ENCODE results near the gene TMEM208. TPM values are rescaled to one million over a fixed set of nuclear protein-coding genes. Genes with fewer than 3 reads are reported as not detected.

TMEM208 gene
- total and polyA plus RNA-seq, 2 of the 13 experiments (the other 11 are each of a cell fraction or from before 2014, with no cell fraction given): 58.8 to 72.9 TPM

DNA sequence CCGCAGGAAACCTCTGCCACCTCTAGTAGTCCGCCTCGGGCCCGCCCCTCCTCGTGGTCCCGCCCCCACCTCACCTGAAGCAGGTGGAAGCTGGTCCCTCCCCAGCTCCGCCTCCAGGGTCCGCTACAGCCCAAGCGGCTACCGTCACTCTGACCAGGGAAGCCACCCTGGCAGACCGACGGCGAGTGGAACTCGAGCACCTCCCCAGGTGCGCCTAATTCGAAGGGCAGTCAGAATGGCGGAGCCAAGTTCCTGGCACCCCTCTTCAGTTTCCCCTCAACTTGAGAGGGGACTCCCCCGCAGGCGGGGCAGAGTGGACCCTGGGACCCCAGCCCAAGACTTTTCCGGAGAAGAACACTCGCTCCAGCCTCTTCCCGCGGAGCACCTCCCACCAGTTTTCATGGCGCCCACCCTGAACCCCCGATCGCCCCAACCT is 19.8 kb downstream of the TMEM208 start (continued):
- TF ChIP-seq THAP7 (CRISPR knock-in tag; IDR thresholded peaks at IDR 0.05) (0 out of 2 replicates have a peak, but pooled peaks have one; percentile 39), ZFP82 (CRISPR knock-in tag; IDR thresholded peaks at IDR 0.05; ENCODE audit: borderline replicate concordance) (0 out of 2 replicates have a peak, but pooled peaks have one; percentile 5), KAT7 (CRISPR knock-in tag; IDR thresholded peaks at IDR 0.05; ENCODE audit: borderline replicate concordance) (peak; percentile 54; the same call in 1 of the 2 replicates), ZNF678 (CRISPR knock-in tag; IDR thresholded peaks at IDR 0.05) (peak; percentile 62; the same call in 1 of the 2 replicates), TEAD3 (CRISPR knock-in tag; optimal IDR thresholded peaks at IDR 0.05; ENCODE audit: borderline replicate concordance) (peak; percentile 30), ATF6 (CRISPR knock-in tag; conservative IDR thresholded peaks at IDR 0.05) (0 out of 2 replicates have a peak, but pooled peaks have one; percentile 26), ELF1 (CRISPR knock-in tag; IDR thresholded peaks at IDR 0.05) (0 out of 2 replicates have a peak, but pooled peaks have one; percentile 16), ZNF230 (CRISPR knock-in tag; IDR thresholded peaks at IDR 0.05) (peak; percentile 19; the same call in 1 of the 2 replicates), ZNF546 (CRISPR knock-in tag; conservative IDR thresholded peaks at IDR 0.05) (peak; percentile 2; the same call in 1 of the 2 replicates), ZBTB7B (CRISPR knock-in tag; IDR thresholded peaks at IDR 0.05) (0 out of 2 replicates have a peak, but pooled peaks have one; percentile 5), RXRA (CRISPR knock-in tag; IDR thresholded peaks at IDR 0.05) (no peak), POLR2A (IDR thresholded peaks at IDR 0.05; ENCODE audit: insufficient read depth in 1 of 2, low read depth in 2 of 2, low read length in 2 of 2) (0 out of 4 replicates have a peak, but pooled peaks of 1 of the 2 experiments have one; percentile 8), ZNF260 (CRISPR knock-in tag; IDR thresholded peaks at IDR 0.05; ENCODE audit: borderline replicate concordance, low read depth) (0 out of 2 replicates have a peak, but pooled peaks have one; percentile 41), ZXDC (CRISPR knock-in tag; IDR thresholded peaks at IDR 0.05) (0 out of 2 replicates have a peak, but pooled peaks have one; percentile 47), ZNF10 (CRISPR knock-in tag; IDR thresholded peaks at IDR 0.05; ENCODE audit: borderline replicate concordance, low read depth) (no peak), HOXD1 (CRISPR knock-in tag; IDR thresholded peaks at IDR 0.05) (peak; percentile 38; the same call in 1 of the 2 replicates), ATF4 (CRISPR knock-in tag; IDR thresholded peaks at IDR 0.05) (0 out of 4 replicates have a peak, but pooled peaks of 1 of the 2 experiments have one; percentile 10), ZNF782 (CRISPR knock-in tag; IDR thresholded peaks at IDR 0.05; ENCODE audit: borderline replicate concordance) (0 out of 2 replicates have a peak, but pooled peaks have one; percentile 88), ZNF225 (CRISPR knock-in tag; IDR thresholded peaks at IDR 0.05) (peak; percentile 45; the same call in 1 of the 2 replicates)

Measured in HepG2 (cell line).